HepG2 (cell line): ENCODE measurements around the gene ACRBP. TPM values are rescaled to one million over a fixed set of nuclear protein-coding genes. Genes with fewer than 3 reads are reported as not detected.

Experiments used
- ATM ChIP-seq: fragments of 450-650 bp; IDR thresholded peaks from 2 replicates; pipeline ENCODE4 v1.7.1; 2017; ENCODE audit warnings: mild to moderate bottlenecking, borderline replicate concordance
- ELF1 ChIP-seq: sonication (generic); formaldehyde crosslinking; IDR thresholded peaks from 2 replicates; pipeline ENCODE4 v1.4.0; 2020; ENCODE audit warnings: missing genetic modification reagents
- FOXJ3 ChIP-seq: sonication (generic); formaldehyde crosslinking; IDR thresholded peaks from 2 replicates; pipeline ENCODE4 v1.4.0; 2020; ENCODE audit warnings: missing genetic modification reagents, mild to moderate bottlenecking, borderline replicate concordance
- FOXP1 ChIP-seq, 2 experiments: fragments of 450-650 bp in 1 of 2; IDR thresholded peaks; 2 replicates each; pipeline ENCODE4 v1.6.1; 2017 to 2018; ENCODE audit warnings: antibody characterized with exemption in 1 of 2
- KLF9 ChIP-seq: IDR thresholded peaks from 2 replicates; pipeline ENCODE4 v1.6.1; 2016; ENCODE audit warnings: low read depth
- MYNN ChIP-seq: sonication (generic); formaldehyde crosslinking; IDR thresholded peaks from 2 replicates; pipeline ENCODE4 v1.4.0; 2020; ENCODE audit warnings: mild to moderate bottlenecking, low read depth, missing genetic modification reagents
- RBAK ChIP-seq: sonication (generic); formaldehyde crosslinking; IDR thresholded peaks from 2 replicates; pipeline ENCODE4 v1.5.1; 2020; ENCODE audit warnings: mild to moderate bottlenecking, missing genetic modification reagents
- SIX1 ChIP-seq: sonication (generic); formaldehyde crosslinking; IDR thresholded peaks from 2 replicates; pipeline ENCODE4 v1.4.0; 2020; ENCODE audit warnings: missing genetic modification reagents, borderline replicate concordance
- THYN1 ChIP-seq: sonication (generic); formaldehyde crosslinking; IDR thresholded peaks from 2 replicates; pipeline ENCODE4 v1.8.1; 2023; ENCODE audit warnings: low read depth, mild to moderate bottlenecking, moderate library complexity, missing genetic modification reagents, borderline replicate concordance
- ZFP36 ChIP-seq: fragments of 150-350 bp; IDR thresholded peaks from 2 replicates; pipeline ENCODE4 v1.6.1; 2018; ENCODE audit warnings: borderline replicate concordance, low read length, low read depth; ENCODE audit not compliant: partially characterized antibody
- ZNF160 ChIP-seq: sonication (generic); formaldehyde crosslinking; IDR thresholded peaks from 2 replicates; pipeline ENCODE4 v1.8.0; 2022; ENCODE audit warnings: mild to moderate bottlenecking, inconsistent platforms, missing genetic modification reagents
- ZNF3 ChIP-seq: IDR thresholded peaks from 2 replicates; pipeline ENCODE4 v1.7.0; 2017; ENCODE audit warnings: inconsistent platforms
- ZNF430 ChIP-seq: sonication (generic); formaldehyde crosslinking; IDR thresholded peaks from 2 replicates; pipeline ENCODE4 v1.9.0; 2021; ENCODE audit warnings: mild to moderate bottlenecking, missing genetic modification reagents
- ZNF431 ChIP-seq: sonication (generic); formaldehyde crosslinking; IDR thresholded peaks from 2 replicates; pipeline ENCODE4 v1.9.0; 2022; ENCODE audit warnings: missing genetic modification reagents, low read depth, mild to moderate bottlenecking, borderline replicate concordance
- polyA plus RNA-seq, 8 experiments: library from polyadenylated mRNA; depleted of rRNA in 3 of 8; stranded (reverse) in 7 of 8; unstranded in 1 of 8; fragments of >200 nt; fragmentation: Illumina TruSeq in 4 of 8; extraction: Trizol in 4 of 8; gene quantifications; 2 replicates each; pipeline versions ENCODE4 v1.2.1 to v1.2.3, GENCODE V29; 2011 to 2016; ENCODE audit warnings: low read depth in 4 of 8, missing spikeins in 1 of 8, mixed read lengths in 1 of 8; ENCODE audit not compliant: insufficient read depth in 1 of 8
- total RNA-seq, 5 experiments: library from RNA; depleted of rRNA; stranded (reverse); fragments of >200 nt; fragmentation: Illumina TruSeq; extraction: Trizol; gene quantifications; 2 replicates each; pipeline ENCODE4 v1.2.3, GENCODE V29; 2016; ENCODE audit warnings: low read depth in 1 of 5
- TF ChIP-seq, protein P1 (sequence below): IDR thresholded peaks from 2 replicates; pipeline ENCODE4 v1.6.1; 2016; ENCODE audit warnings: missing genetic modification reagents, missing compliant biosample characterization
- TF ChIP-seq, protein P2 (sequence below): sonication (generic); formaldehyde crosslinking; IDR thresholded peaks from 2 replicates; pipeline ENCODE4 v1.4.0; 2020; ENCODE audit warnings: missing genetic modification reagents
- TF ChIP-seq, protein P3 (sequence below): sonication (generic); formaldehyde crosslinking; IDR thresholded peaks from 2 replicates; pipeline ENCODE4 v1.9.0; 2021; ENCODE audit warnings: mild to moderate bottlenecking, missing genetic modification reagents
- TF ChIP-seq, protein P4 (sequence below): sonication (generic); formaldehyde crosslinking; IDR thresholded peaks from 2 replicates; pipeline ENCODE4 v1.8.0; 2022; ENCODE audit warnings: mild to moderate bottlenecking, missing genetic modification reagents

Gene ACRBP
- total and polyA plus RNA-seq, 2 of the 13 experiments (the other 11 are each of a cell fraction or from before 2014, with no cell fraction given) = 0.46 TPM; not detected in 1

DNA sequence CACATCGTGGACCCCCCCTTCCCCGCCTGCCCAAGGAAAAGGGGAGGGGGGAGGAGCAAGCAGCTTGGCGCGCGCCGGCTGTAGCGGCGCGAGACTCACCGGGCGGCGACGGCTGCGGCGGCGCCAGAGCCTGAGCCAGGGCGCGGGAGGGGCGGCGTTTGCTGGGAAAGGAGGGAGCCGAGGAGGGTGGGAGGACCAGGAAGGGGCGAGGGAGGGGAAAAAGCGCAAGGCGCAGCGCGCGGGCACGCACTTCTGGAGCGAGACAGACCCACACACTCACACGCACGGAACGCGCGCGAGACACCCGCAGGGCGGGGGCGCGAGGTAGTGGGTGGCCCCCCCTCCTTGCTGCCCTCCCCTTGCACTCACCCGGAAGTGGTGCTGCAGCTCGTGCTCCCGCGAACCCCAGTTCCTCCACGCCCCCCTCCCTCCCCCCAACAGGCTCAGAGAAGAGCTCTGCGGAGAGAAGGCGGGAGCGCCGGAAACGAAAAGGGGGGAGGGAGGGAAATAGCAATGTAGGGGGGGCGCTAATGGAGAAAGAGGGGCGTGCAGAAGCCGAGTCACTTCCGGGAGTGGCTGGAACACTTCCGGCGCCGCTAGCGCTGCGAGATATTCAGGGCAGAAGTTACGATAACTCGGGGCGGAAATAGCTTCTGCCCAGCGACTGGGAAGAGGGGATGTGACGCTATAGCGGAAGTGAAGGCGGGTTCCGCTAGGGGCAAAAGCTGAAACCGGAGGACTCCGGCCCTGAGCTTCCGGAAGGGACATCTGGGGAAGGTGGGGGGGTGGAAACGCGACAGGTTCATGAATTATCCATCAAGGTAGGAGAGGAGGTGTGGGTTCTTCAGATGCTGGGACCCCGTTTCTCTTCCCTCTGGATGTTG is 42.0 kb upstream of the ACRBP start, which contains the start of gene ZNF384 (continued):
- TF ChIP-seq, protein P1, sequence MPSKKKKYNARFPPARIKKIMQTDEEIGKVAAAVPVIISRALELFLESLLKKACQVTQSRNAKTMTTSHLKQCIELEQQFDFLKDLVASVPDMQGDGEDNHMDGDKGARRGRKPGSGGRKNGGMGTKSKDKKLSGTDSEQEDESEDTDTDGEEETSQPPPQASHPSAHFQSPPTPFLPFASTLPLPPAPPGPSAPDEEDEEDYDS (CRISPR knock-in tag) = peak; percentile 45; the same call in 1 of the 2 replicates
- no peak for TF ChIP-seq ZNF3 (CRISPR knock-in tag)
- no peak for TF ChIP-seq THYN1 (CRISPR knock-in tag)
- TF ChIP-seq, protein P2, sequence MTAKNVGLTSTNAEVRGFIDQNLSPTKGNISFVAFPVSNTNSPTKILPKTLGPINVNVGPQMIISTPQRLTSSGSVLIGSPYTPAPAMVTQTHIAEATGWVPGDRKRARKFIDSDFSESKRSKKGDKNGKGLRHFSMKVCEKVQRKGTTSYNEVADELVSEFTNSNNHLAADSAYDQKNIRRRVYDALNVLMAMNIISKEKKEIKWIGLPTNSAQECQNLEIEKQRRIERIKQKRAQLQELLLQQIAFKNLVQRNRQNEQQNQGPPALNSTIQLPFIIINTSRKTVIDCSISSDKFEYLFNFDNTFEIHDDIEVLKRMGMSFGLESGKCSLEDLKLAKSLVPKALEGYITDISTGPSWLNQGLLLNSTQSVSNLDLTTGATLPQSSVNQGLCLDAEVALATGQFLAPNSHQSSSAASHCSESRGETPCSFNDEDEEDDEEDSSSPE (CRISPR knock-in tag) = peak; percentile 66
- no peak for TF ChIP-seq RBAK
- TF ChIP-seq MYNN (CRISPR knock-in tag) = no peak; the same call in 1 of the 2 replicates
- TF ChIP-seq, protein P3, sequence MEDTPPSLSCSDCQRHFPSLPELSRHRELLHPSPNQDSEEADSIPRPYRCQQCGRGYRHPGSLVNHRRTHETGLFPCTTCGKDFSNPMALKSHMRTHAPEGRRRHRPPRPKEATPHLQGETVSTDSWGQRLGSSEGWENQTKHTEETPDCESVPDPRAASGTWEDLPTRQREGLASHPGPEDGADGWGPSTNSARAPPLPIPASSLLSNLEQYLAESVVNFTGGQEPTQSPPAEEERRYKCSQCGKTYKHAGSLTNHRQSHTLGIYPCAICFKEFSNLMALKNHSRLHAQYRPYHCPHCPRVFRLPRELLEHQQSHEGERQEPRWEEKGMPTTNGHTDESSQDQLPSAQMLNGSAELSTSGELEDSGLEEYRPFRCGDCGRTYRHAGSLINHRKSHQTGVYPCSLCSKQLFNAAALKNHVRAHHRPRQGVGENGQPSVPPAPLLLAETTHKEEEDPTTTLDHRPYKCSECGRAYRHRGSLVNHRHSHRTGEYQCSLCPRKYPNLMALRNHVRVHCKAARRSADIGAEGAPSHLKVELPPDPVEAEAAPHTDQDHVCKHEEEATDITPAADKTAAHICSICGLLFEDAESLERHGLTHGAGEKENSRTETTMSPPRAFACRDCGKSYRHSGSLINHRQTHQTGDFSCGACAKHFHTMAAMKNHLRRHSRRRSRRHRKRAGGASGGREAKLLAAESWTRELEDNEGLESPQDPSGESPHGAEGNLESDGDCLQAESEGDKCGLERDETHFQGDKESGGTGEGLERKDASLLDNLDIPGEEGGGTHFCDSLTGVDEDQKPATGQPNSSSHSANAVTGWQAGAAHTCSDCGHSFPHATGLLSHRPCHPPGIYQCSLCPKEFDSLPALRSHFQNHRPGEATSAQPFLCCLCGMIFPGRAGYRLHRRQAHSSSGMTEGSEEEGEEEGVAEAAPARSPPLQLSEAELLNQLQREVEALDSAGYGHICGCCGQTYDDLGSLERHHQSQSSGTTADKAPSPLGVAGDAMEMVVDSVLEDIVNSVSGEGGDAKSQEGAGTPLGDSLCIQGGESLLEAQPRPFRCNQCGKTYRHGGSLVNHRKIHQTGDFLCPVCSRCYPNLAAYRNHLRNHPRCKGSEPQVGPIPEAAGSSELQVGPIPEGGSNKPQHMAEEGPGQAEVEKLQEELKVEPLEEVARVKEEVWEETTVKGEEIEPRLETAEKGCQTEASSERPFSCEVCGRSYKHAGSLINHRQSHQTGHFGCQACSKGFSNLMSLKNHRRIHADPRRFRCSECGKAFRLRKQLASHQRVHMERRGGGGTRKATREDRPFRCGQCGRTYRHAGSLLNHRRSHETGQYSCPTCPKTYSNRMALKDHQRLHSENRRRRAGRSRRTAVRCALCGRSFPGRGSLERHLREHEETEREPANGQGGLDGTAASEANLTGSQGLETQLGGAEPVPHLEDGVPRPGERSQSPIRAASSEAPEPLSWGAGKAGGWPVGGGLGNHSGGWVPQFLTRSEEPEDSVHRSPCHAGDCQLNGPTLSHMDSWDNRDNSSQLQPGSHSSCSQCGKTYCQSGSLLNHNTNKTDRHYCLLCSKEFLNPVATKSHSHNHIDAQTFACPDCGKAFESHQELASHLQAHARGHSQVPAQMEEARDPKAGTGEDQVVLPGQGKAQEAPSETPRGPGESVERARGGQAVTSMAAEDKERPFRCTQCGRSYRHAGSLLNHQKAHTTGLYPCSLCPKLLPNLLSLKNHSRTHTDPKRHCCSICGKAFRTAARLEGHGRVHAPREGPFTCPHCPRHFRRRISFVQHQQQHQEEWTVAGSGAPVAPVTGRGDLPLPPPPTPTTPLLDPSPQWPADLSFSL (CRISPR knock-in tag) = no peak
- TF ChIP-seq ZNF160 (CRISPR knock-in tag) = no peak; the same call in 1 of the 2 replicates
- peak; percentile 20; the same call in 1 of the 2 replicates for TF ChIP-seq ZNF431 (CRISPR knock-in tag)
- TF ChIP-seq, protein P4, sequence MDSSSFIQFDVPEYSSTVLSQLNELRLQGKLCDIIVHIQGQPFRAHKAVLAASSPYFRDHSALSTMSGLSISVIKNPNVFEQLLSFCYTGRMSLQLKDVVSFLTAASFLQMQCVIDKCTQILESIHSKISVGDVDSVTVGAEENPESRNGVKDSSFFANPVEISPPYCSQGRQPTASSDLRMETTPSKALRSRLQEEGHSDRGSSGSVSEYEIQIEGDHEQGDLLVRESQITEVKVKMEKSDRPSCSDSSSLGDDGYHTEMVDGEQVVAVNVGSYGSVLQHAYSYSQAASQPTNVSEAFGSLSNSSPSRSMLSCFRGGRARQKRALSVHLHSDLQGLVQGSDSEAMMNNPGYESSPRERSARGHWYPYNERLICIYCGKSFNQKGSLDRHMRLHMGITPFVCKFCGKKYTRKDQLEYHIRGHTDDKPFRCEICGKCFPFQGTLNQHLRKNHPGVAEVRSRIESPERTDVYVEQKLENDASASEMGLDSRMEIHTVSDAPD (CRISPR knock-in tag) = 0 out of 2 replicates have a peak, but pooled peaks have one; percentile 40
- peak; percentile 99 for TF ChIP-seq ELF1 (CRISPR knock-in tag)
- TF ChIP-seq KLF9 (CRISPR knock-in tag) = no peak
- TF ChIP-seq ATM = no peak
- peak; percentile 33; the same call in 1 of the 2 replicates for TF ChIP-seq ZNF430
- no peak for TF ChIP-seq ZFP36
- no peak for TF ChIP-seq FOXP1 (IDR thresholded peaks at IDR 0.05)
- no peak; the same call in none of the 2 replicates for TF ChIP-seq FOXP1 (CRISPR knock-in tag; IDR thresholded peaks at IDR 0.05)
- TF ChIP-seq FOXJ3 (CRISPR knock-in tag) = no peak
- TF ChIP-seq SIX1 = peak; percentile 47; the same call in 1 of the 2 replicates
